Activated B cell treated with CpG ODN at 0.5 μM for 24 hours (primary cell): Measurements from ENCODE around the gene TTC19. TPM values are rescaled to one million over a fixed set of nuclear protein-coding genes. Genes with fewer than 3 reads are reported as not detected.
"Not testable (repeated sequence)": the region's sequence is repeated elsewhere in the genome, so short reads cannot be mapped to it uniquely, and the experiment has no call there.

Experiments used
- ATAC-seq: fragments of 200-7000 bp; cut with Tn5 transposase; one replicate; pipeline ENCODE4 v1.10.0; 2021; ENCODE audit warnings: low read depth, mild to moderate bottlenecking, moderate library complexity
- CTCF ChIA-PET: fragments of 350-600 bp; sonication (Branson Sonifier 250); formaldehyde crosslinking; loops from one replicate; lab custom pipeline; 2021; ENCODE audit warnings: antibody characterized with exemption; lab: Charles Lee
- POLR2A ChIA-PET: fragments of 350-600 bp; sonication (Branson Sonifier 250); formaldehyde crosslinking; loops from one replicate; lab custom pipeline; 2021; ENCODE audit warnings: antibody characterized with exemption; lab: Charles Lee
- DNase-seq: peaks from one replicate; pipeline ENCODE4 v3.0.0; 2022
- H3K27ac Mint-ChIP-seq: one replicate; pipeline ENCODE4 v1.8.0; 2020; ENCODE audit warnings: mixed read lengths
- H3K27me3 Mint-ChIP-seq: one replicate; pipeline ENCODE4 v1.8.0; 2021; ENCODE audit warnings: mixed read lengths
- H3K36me3 Mint-ChIP-seq: one replicate; pipeline ENCODE4 v1.8.0; 2021; ENCODE audit warnings: low read depth, mixed read lengths
- H3K4me1 Mint-ChIP-seq: one replicate; pipeline ENCODE4 v1.8.0; 2021; ENCODE audit warnings: mixed read lengths
- H3K4me3 Mint-ChIP-seq: one replicate; pipeline ENCODE4 v1.8.0; 2020; ENCODE audit warnings: mild to moderate bottlenecking, mixed read lengths
- H3K9me3 Mint-ChIP-seq: one replicate; pipeline ENCODE4 v1.8.0; 2020; ENCODE audit warnings: mixed read lengths
- CTCF ChIP-seq: fragments of 200-600 bp; IDR thresholded peaks from one replicate; pipeline ENCODE4 v1.8.0; 2022; ENCODE audit warnings: antibody characterized with exemption, mild to moderate bottlenecking
- intact Hi-C: fragments of 100-400 bp; cut with micrococcal nuclease; formaldehyde crosslinking; loops from one replicate; pipeline ENCODE4 v1.15.1; 2024
- total RNA-seq: library from RNA; stranded (reverse); gene quantifications from 2 replicates; pipeline ENCODE4 v1.2.3, GENCODE V29; 2022

TTC19 gene
- total RNA-seq, 1 donor from 2014 or later, result 34.2 TPM

GRCh38 chr17:16044487-16044886 lies 44.9 kb downstream of the TTC19 start:
- DNase-seq (no peak), ATAC-seq (no peak)
- Mint-ChIP-seq H3K4me3 (no peak overlapping the region), H3K27ac (no peak overlapping the region), H3K27me3 (no peaks in the 10 kb centered on the region), H3K36me3 (peaks cover 84% of the 10 kb centered on the region), H3K9me3 (no peaks in the 10 kb centered on the region), H3K4me1 (no peaks in the 10 kb centered on the region)
- CTCF ChIA-PET, result no interaction called here
- POLR2A ChIA-PET, result no interaction called here
- intact Hi-C loops, result no loop called here
- TF ChIP-seq CTCF, result no peak

DNA sequence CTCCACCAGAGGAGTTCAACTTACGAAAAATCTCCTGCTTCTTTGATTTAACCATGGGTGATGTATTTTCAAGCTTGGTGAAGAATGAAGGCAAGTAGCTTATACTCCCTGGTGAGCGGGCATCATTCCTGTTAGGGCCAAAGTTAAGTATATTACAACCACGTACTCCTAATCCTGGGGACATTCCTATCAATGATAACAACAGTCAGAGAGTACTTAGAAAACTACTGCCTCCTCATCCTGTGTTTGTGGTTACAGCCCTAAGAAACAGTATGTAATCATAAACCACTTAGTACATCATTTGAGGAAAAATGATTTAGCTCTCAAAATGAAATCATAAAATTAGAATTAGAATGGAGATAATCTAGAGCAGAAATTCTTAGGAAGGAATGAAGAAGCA lies 47.3 kb downstream of the TTC19 start:
- POLR2A ChIA-PET, result no interaction called here
- ATAC-seq (no peak), DNase-seq (no peak)
- no peak for TF ChIP-seq CTCF
- H3K27ac Mint-ChIP-seq, result no peak overlapping the region
- H3K36me3 Mint-ChIP-seq, result peaks cover 77% of the 10 kb centered on the region
- H3K4me1 Mint-ChIP-seq, result no peaks in the 10 kb centered on the region
- H3K27me3 Mint-ChIP-seq, result no peaks in the 10 kb centered on the region
- intact Hi-C loops, result no loop called here
- CTCF ChIA-PET, result no interaction called here
- H3K9me3 Mint-ChIP-seq, result no peaks in the 10 kb centered on the region
- no peak overlapping the region for H3K4me3 Mint-ChIP-seq

DNA sequence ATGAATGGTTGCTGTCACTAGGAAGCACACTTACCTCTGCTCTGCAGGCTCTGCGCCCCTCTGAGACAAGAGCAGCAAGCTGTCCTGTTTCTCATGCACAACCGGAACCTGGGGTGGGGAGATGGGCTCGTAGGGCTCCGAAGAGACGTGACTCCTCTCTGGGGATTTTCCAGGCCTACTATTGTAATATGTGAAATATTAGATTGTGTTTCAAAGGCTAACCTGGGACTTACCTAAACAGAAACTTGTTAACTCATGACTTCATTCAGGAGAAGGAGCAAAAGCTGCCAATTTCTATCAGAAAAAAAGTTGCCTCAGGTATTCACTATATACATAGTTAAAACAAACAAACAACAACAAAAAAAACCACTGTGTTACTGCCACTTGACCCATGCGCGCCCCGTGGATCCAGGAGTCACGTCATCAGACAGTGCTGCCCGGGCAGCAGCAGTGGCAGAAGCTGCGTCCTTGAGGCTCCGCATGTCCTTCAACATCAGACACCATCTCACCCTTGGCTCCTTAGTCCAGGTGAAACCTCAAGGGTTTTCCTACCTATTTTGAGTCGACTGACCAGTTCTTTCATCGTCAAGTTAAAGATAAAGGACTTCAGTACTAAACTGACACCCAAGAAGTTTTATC lies 49.3 kb downstream of the TTC19 start:
- TF ChIP-seq CTCF, result no peak
- Mint-ChIP-seq H3K4me1 (no peaks in the 10 kb centered on the region), H3K4me3 (no peak overlapping the region), H3K27ac (no peak overlapping the region), H3K36me3 (peaks cover 76% of the 10 kb centered on the region), H3K27me3 (no peaks in the 10 kb centered on the region), H3K9me3 (no peaks in the 10 kb centered on the region)
- POLR2A ChIA-PET, result no interaction called here
- intact Hi-C loops, result no loop called here
- ATAC-seq (no peak), DNase-seq (no peak)
- CTCF ChIA-PET, result no interaction called here

DNA sequence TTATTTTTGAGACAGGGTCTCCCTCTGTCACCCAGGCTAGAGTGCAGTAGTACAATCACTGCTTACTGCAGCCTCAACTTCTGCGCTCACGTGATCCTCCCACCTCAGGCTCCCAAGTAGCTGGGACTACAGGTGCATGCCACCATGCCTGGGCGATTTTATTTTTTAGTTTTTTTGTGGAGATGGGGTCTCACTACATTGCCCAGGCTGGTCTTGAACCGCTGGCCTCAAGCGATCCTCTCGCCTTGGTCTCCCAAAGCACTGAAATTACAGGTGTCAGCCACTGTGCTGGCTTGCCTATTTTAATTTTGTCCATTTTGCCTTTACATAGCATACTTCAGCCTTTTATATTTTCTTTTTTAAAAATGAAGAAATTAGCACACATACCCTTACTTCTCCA lies 51.2 kb downstream of the TTC19 start:
- H3K36me3 Mint-ChIP-seq, result peaks cover 79% of the 10 kb centered on the region
- no peaks in the 10 kb centered on the region for H3K27me3 Mint-ChIP-seq
- H3K4me3 Mint-ChIP-seq, result no peak overlapping the region
- H3K4me1 Mint-ChIP-seq, result no peaks in the 10 kb centered on the region
- CTCF ChIA-PET, result no interaction called here
- ATAC-seq (no peak), DNase-seq (no peak)
- no peak for TF ChIP-seq CTCF
- POLR2A ChIA-PET, result no interaction called here
- H3K27ac Mint-ChIP-seq, result no peak overlapping the region
- intact Hi-C loops, result no loop called here
- no peaks in the 10 kb centered on the region for H3K9me3 Mint-ChIP-seq

GRCh38 chr17:16052486-16052885 lies 52.9 kb downstream of the TTC19 start:
- Mint-ChIP-seq H3K36me3 (peaks cover 77% of the 10 kb centered on the region), H3K4me3 (no peak overlapping the region), H3K27me3 (no peaks in the 10 kb centered on the region), H3K4me1 (no peaks in the 10 kb centered on the region), H3K9me3 (no peaks in the 10 kb centered on the region), H3K27ac (no peak overlapping the region)
- ATAC-seq (no peak), DNase-seq (no peak)
- intact Hi-C loops, result no loop called here
- ChIA-PET CTCF (no interaction called here), POLR2A (no interaction called here)
- no peak for TF ChIP-seq CTCF

GRCh38 chr17:16055139-16055538 lies 55.5 kb downstream of the TTC19 start:
- intact Hi-C loops, ATAC-seq, H3K27ac Mint-ChIP-seq, H3K4me3 Mint-ChIP-seq, H3K4me1 Mint-ChIP-seq, H3K9me3 Mint-ChIP-seq, CTCF ChIA-PET, H3K27me3 Mint-ChIP-seq, DNase-seq: not testable (repeated sequence)
- POLR2A ChIA-PET, result interaction anchor here (0.5 kb wide), 1 partner anchor 14 kb away, joined by 4 read pairs; no protein-coding TSS in a partner anchor
- H3K36me3 Mint-ChIP-seq, result peaks cover 79% of the 10 kb centered on the region
